Measurements from ENCODE around the gene MACROH2A1. TPM values are rescaled to one million over a fixed set of nuclear protein-coding genes. Genes with fewer than 3 reads are reported as not detected.
"Not testable (repeated sequence)": the region's sequence is repeated elsewhere in the genome, so short reads cannot be mapped to it uniquely, and the experiment has no call there.

Gene MACROH2A1
- total and polyA plus RNA-seq, 5 experiments from 2014 or later, result 96.3 to 121 (median 101) TPM

DNA sequence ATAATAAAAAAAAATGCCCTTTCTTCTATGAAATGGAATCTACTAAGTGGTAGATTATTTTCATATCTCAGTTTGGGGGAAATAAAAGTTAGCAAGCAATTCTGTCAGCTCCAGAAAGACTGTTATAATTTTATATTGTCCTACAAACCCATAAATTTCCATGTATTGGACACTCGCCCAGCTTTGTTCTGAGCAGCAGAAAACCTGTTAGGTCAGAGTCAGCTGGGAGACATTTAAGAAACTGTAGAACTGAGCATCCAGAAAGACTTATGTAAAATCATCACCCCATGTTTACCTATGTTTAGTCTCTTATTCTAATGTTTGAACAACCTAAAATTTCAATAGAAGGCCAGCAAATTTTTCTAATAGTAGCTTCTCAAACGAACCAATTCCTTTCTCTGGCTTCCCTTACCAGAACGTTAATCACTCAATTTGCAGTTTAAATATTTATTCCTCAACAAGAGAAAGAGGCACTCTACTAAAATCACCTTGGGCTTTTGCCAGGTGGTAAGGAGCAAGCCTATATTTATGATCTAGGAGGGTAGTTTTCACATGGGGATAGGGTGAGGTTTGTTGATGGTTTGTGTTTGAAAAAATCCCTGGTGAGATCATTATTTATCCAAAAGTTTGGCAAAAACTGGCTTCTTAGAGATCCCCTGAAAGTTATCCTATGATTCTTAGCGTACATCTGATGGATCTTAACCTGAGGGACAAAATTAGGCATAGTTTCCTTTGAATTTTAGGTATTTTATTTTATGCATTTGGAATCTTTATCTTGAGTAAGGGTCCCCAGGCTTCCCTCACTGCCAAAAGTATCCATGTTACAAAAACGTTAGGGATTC lies 34.4 kb downstream of the MACROH2A1 start:
- Mint-ChIP-seq H3K4me3 (no peak overlapping the region), H3K27ac (peak overlapping the region in 1 of 10 donors; percentile 24), H3K27me3 (no peaks in the 10 kb centered on the region), H3K4me1 (peaks cover 6 to 16% (median 12%) of the 10 kb centered on the region in 4 donors), H3K36me3 (peaks cover 6 to 86% (median 23%) of the 10 kb centered on the region in 3 donors), H3K9me3 (no peaks in the 10 kb centered on the region)
- POLR2A ChIA-PET, result no interaction called here
- no peak for ATAC-seq
- no peak for DNase-seq

DNA sequence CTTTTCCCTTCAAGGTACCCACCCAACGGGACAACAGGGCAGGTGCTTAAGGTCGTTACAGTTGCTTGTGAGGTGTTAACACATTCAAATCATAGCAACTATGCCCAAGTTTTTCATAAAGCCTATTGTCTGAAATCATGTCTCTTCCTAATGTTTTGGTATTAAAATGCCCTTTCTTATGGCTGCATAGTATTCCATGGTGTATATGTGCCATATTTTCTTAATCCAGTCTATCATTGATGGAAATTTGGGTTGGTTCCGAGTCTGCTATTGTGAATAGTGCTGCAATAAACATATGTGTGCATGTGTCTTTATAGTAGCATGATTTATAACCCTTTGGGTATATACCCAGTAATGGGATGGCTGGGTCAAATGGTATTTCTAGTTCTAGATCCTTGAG lies 35.7 kb downstream of the MACROH2A1 start:
- Mint-ChIP-seq H3K4me1 (peaks cover 6 to 16% (median 12%) of the 10 kb centered on the region in 4 donors), H3K36me3 (peaks cover 6 to 83% (median 28%) of the 10 kb centered on the region in 3 donors), H3K27ac (peak overlapping the region in 1 of 10 donors; percentile 24)
- DNase-seq, H3K4me3 Mint-ChIP-seq, H3K27me3 Mint-ChIP-seq, ATAC-seq, H3K9me3 Mint-ChIP-seq, POLR2A ChIA-PET: not testable (repeated sequence)

DNA sequence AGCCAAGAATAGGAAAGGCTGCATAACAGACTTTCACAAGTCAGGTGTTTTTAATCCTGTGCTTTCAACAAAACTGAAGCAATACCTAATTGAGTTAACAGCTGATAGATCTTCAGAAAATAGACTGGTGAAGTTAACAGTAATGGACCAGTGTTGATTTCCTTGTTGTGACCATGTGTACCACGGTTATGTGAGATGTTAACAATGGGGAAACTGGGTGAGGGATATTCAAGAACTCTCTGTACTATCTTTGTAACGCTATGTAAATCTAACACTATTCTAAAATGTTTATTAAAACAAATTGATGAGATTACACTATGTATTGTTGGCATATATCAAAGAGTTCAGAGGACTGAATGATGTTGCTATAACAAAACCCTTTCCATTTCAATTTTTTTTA lies 36.9 kb downstream of the MACROH2A1 start:
- Mint-ChIP-seq H3K4me1 (peaks cover 6 to 16% (median 12%) of the 10 kb centered on the region in 4 donors), H3K36me3 (peaks cover 6 to 75% (median 20%) of the 10 kb centered on the region in 3 donors), H3K27me3 (no peaks in the 10 kb centered on the region), H3K4me3 (no peak overlapping the region), H3K27ac (peak overlapping the region in 2 of 10 donors; percentile 10 to 24), H3K9me3 (no peaks in the 10 kb centered on the region)
- no peak for ATAC-seq
- DNase-seq, result no peak
- POLR2A ChIA-PET, result no interaction called here

DNA sequence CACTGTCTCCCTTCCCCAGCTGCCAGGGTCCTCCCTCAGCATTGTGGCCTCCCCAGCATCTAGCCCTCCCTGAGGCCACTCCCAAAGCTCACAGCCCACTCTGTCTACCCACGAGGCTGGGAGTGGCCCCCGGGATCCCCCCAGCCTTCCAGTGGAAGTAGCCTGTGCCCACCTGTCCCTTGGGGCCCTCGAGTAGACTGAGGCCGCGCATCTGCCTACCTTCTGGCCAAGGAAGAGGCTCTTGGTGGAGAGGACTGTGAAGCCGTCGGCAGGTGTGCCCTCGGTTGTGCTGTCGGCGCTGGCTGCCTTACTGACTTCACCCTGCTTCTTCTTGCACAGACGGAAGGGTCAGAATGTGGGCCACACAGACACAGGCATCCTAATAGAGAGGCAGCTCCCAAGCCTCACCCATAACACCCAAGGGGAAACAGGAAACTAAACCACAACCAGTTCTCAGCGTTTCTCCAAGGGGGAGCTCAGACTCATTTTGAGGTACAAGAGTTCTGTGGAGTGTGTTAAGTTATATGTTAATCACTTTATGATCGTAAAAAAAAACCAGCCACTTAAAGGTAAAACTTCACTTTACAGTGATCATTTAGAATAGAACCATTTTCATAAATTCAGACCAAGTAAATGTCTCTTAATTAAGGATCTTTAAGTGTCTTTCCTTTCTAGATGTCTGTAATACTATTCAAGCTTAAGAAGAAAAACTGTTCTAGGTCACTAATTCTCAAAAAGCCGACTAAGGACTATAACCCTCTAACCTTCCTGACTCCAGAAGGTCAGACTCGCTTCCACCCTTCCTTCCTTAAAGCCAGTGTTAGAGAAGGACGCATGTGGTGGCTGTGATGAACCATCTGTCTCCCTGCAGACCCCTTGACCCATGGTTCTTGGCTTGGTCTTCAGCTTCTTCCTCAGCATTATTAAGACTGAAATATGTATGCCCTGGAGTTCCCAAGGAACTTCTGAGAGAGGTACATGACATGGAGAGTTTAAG lies 38.5 kb downstream of the MACROH2A1 start:
- POLR2A ChIA-PET, result no interaction called here
- Mint-ChIP-seq H3K9me3 (no peaks in the 10 kb centered on the region), H3K4me3 (no peak overlapping the region), H3K4me1 (peaks cover 6 to 16% (median 11%) of the 10 kb centered on the region in 4 donors), H3K27ac (peak overlapping the region in 9 of 10 donors; percentile 10 to 81 (median 61)), H3K36me3 (peaks cover 0 to 71% (median 17%) of the 10 kb centered on the region in 3 donors), H3K27me3 (no peaks in the 10 kb centered on the region)
- no peak for DNase-seq
- ATAC-seq, result no peak

DNA sequence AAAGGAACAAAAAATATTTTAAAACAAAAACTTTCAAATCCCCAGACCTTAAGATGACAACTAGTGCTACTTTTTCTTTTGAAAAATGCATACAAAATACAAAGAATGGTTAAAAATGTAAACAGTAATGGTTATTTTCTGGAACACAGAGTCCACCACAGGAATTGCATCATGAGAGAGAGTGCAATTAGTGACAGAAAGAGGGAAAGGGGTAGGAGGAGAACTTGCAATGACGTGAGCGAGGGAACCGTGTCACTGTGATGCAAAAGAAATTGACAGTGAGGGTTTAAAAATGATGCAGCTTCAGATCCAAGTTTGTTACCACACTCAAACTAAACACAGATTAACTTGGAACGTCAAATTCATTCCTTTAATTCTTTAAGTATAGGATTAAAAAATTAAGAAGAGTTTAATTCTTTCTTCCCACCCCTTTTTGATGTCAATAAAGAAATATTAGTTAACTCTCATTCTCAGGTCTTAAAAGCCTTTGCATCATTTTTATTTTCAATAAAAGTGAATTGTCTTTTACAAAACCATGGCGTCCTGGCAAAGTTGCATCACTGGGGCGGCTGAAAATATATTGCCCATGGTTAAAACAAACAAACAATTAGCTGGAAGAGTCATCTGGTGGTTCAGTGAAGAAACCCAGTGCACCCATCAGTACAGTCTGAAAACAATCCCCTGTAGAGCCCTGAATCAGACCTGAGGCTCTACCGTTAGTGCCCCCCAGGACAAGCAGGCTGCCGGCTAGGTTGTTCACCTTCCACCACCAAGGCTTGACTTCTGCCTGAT lies 39.5 kb downstream of the MACROH2A1 start:
- Mint-ChIP-seq H3K4me3 (no peak overlapping the region), H3K36me3 (peaks cover 0 to 72% (median 9%) of the 10 kb centered on the region in 3 donors), H3K4me1 (peaks cover 6 to 16% (median 10%) of the 10 kb centered on the region in 4 donors), H3K9me3 (no peaks in the 10 kb centered on the region), H3K27ac (peak overlapping the region in 4 of 10 donors; percentile 4 to 74 (median 66)), H3K27me3 (no peaks in the 10 kb centered on the region)
- DNase-seq (no peak), ATAC-seq (no peak)
- POLR2A ChIA-PET, result no interaction called here

DNA sequence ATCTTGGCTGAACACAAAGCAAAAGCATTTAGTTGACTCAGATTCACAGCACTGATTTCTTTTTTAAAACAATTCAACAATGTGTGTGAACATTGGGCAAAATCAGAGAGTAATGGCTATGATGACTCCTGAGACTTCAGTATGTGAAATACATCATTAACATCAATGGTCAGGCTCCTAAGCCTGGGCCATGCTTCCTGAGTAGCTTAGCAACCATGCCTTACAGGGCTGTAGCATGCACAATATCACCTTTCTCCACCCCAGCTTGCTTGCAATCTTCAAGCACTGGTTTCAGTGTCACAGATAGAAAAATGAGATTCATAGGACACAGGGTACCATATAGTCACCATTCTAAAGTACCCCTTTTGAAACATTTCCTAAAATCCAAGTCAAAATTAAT lies 41.3 kb downstream of the MACROH2A1 start:
- ATAC-seq (no peak), DNase-seq (no peak)
- POLR2A ChIA-PET, result no interaction called here
- H3K27ac Mint-ChIP-seq, result peak overlapping the region in 2 of 10 donors; percentile 17 to 41
- peaks cover 0 to 66% (median 9%) of the 10 kb centered on the region in 3 donors for H3K36me3 Mint-ChIP-seq
- H3K9me3 Mint-ChIP-seq, result no peaks in the 10 kb centered on the region
- no peaks in the 10 kb centered on the region for H3K27me3 Mint-ChIP-seq
- H3K4me1 Mint-ChIP-seq, result peaks cover 6 to 12% (median 11%) of the 10 kb centered on the region in 4 donors
- no peak overlapping the region for H3K4me3 Mint-ChIP-seq

DNA sequence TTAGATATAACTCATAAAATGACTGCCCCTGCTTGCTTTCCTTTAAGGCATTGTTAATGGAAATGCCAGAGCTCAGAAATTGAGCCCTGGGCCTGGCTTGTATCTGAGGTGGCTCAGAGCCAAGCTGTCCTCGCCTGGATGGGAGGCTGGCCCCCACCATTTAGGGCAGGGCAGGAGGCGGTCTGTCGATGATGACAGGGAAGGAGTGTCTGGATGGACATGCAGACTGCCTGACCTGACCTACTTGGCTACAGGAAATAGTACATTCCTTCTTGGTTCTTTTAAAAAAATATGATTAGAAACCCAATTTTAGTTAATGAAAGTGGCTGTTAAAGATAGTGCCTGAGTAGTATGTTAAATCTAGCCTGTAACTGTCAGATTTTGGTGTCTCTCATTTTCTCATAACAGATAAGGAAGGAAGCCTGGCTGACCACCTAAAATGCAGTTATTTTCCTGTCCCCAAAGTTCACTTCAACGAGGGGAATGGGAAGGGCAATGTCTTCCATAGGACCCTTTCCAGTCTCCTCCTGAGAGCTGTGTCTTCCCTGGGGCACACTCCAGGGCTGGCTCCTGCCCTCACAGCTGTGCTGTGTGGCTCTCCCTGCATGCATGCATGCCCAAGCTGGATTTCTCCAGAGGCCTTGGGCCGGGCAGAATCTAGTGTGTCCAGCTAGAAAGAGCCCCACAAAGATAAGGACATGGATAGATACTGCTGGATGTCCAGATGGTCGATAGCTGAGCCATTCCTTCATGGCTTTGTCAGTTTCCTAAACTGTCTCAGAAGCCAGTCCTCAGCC lies 42.3 kb downstream of the MACROH2A1 start:
- ATAC-seq (no peak), DNase-seq (no peak)
- no peaks in the 10 kb centered on the region for H3K9me3 Mint-ChIP-seq
- POLR2A ChIA-PET, result no interaction called here
- no peak overlapping the region for H3K4me3 Mint-ChIP-seq
- peak overlapping the region in 1 of 10 donors; percentile 62 for H3K27ac Mint-ChIP-seq
- peaks cover 0 to 71% (median 9%) of the 10 kb centered on the region in 3 donors for H3K36me3 Mint-ChIP-seq
- H3K4me1 Mint-ChIP-seq, result peaks cover 6 to 12% (median 11%) of the 10 kb centered on the region in 4 donors
- no peaks in the 10 kb centered on the region for H3K27me3 Mint-ChIP-seq

DNA sequence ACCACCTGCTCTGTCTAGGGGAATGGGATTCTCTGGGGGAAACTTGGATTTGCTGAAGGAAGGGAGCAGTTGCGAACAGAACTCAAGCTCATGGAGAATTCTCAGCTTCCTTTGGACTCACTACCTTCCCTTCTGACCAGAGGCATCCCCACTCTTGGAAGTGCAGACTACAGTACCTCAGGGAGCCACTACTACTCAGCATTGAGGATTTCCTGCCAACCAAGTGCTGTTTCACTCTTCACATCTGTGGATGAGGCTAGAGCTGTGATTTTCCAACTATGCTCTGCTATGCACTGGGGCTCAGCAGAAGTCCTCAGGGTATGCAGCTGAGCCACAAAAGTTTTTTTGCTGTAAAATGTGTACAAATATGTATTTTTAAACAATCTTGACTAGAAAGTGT lies 43.9 kb downstream of the MACROH2A1 start:
- peaks cover 0 to 70% (median 13%) of the 10 kb centered on the region in 3 donors for H3K36me3 Mint-ChIP-seq
- H3K9me3 Mint-ChIP-seq, result no peaks in the 10 kb centered on the region
- no peaks in the 10 kb centered on the region for H3K27me3 Mint-ChIP-seq
- peaks cover 0 to 5% (median 2%) of the 10 kb centered on the region in 4 donors for H3K4me1 Mint-ChIP-seq
- H3K27ac Mint-ChIP-seq, result peak overlapping the region in 3 of 10 donors; percentile 1 to 65 (median 5)
- DNase-seq (no peak), ATAC-seq (no peak)
- H3K4me3 Mint-ChIP-seq, result no peak overlapping the region
- POLR2A ChIA-PET, result no interaction called here

DNA sequence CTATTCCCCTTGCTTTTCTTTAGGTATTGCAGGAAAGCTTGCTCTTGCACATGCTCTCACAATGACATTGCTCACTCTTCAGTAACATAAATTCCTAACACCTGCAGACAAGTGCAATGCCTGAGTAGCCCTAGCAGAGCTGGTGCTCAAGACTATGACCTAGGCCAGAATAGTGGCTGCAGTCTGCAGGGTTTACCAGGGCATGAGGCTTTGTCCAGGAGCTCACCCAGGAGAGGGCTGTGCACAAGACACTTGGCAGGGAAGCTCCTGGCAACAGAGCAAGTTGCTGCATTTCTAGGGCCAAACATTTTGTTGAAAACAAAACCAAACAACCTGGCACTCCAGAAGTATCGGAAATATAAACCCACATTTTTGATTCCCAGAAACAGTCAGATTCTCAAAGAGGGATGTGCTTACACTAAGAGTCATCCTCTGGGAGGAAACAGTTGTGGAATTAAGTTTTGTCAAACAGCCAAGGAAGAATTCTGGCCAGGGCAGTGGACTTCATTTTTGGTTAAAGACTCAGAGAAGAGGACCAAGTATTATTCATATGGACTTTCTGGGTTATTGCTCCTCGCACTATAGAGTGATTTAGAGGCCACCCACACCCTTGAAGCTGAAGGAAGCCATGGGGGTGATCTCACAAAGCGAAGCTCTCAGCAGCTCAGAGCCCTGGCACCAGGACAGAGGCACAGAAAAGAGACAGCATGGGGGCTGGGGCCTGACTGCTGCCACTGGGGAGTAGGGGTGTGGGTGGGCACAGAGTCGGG lies 44.9 kb downstream of the MACROH2A1 start:
- POLR2A ChIA-PET, result no interaction called here
- Mint-ChIP-seq H3K4me3 (no peak overlapping the region), H3K27me3 (no peaks in the 10 kb centered on the region), H3K27ac (peak overlapping the region in 3 of 10 donors; percentile 20 to 79 (median 66)), H3K36me3 (peaks cover 0 to 71% (median 12%) of the 10 kb centered on the region in 3 donors), H3K4me1 (peaks cover 0 to 5% (median 2%) of the 10 kb centered on the region in 4 donors), H3K9me3 (no peaks in the 10 kb centered on the region)
- no peak for ATAC-seq
- DNase-seq, result no peak

DNA sequence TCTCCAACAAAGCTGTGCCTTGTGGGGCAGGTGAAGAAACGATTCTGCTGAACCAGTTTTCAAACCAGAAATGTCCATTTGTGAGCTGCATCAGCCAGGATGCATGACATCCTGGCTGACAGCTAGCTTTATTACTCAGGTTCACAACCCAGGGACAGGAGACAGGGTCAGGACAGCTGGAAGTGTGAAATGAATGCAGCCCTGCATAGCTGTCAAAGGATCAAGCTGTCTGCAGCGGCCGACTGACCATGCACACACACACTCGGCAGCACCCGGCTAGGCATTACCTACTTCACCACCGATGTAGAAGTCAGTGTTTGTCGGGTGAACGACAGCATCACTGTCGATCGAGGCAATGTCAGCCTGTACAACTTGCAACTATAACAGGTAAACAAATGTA lies 48.5 kb downstream of the MACROH2A1 start:
- H3K27me3 Mint-ChIP-seq, result no peaks in the 10 kb centered on the region
- POLR2A ChIA-PET, result no interaction called here
- ATAC-seq (no peak), DNase-seq (no peak)
- no peak overlapping the region for H3K4me3 Mint-ChIP-seq
- H3K9me3 Mint-ChIP-seq, result no peaks in the 10 kb centered on the region
- H3K4me1 Mint-ChIP-seq, result peaks cover 0 to 11% (median 4%) of the 10 kb centered on the region in 4 donors
- no peak overlapping the region for H3K27ac Mint-ChIP-seq
- peaks cover 0 to 70% (median 11%) of the 10 kb centered on the region in 3 donors for H3K36me3 Mint-ChIP-seq

DNA sequence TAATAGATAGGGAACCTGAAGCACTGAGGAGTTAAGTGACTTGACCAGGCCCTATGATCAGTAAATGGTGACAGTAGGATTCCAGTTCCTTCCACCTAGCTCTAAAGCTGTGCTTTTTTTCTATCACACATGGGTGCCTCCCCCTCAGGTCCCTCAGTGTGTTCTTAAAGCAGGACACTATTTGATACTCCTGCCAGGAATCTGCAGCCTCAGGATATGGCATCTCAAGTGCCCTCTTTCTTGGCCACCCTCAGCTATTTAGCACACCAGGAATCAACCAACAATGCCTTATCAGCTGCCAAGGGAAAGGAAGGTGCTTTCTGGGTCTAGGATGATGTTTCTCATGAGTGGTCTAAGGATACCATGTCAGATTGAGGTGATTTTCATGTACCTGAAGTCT lies 49.1 kb downstream of the MACROH2A1 start:
- no peaks in the 10 kb centered on the region for H3K27me3 Mint-ChIP-seq
- no peak overlapping the region for H3K27ac Mint-ChIP-seq
- POLR2A ChIA-PET, result no interaction called here
- ATAC-seq (no peak), DNase-seq (no peak)
- peaks cover 0 to 11% (median 4%) of the 10 kb centered on the region in 4 donors for H3K4me1 Mint-ChIP-seq
- H3K4me3 Mint-ChIP-seq, result no peak overlapping the region
- peaks cover 0 to 70% (median 11%) of the 10 kb centered on the region in 3 donors for H3K36me3 Mint-ChIP-seq
- no peaks in the 10 kb centered on the region for H3K9me3 Mint-ChIP-seq
